Gastrocnemius medialis (tissue), 4 donors: Measurements from ENCODE around the gene IMP3. TPM values are rescaled to one million over a fixed set of nuclear protein-coding genes. Genes with fewer than 3 reads are reported as not detected.
"Not testable (repeated sequence)": the region's sequence is repeated elsewhere in the genome, so short reads cannot be mapped to it uniquely, and the experiment has no call there.

Experiments used
- ATAC-seq, 2 donors: fragments of 150-250 bp; one replicate each; pipeline ENCODE4 v1.9.1; 2016
- DNase-seq, 2 donors: peaks; one replicate each; pipeline ENCODE4 v3.0.0-alpha.2; 2019
- H3K27ac ChIP-seq, 4 donors: fragments of 200-600 bp; sonication (generic); 1 replicate in 1 of 4; 2 replicates in 3 of 4; pipeline ENCODE4 v1.5.1; 2016 to 2018; ENCODE audit warnings: mild to moderate bottlenecking in 2 of 4, moderate library complexity in 1 of 4
- H3K27me3 ChIP-seq, 3 donors: fragments of 200-600 bp; sonication (generic) in 2 of 3; 1 replicate in 1 of 3; 2 replicates in 2 of 3; pipeline versions ENCODE4 v1.5.1 to v1.6.0; 2016 to 2019; ENCODE audit warnings: mild to moderate bottlenecking in 1 of 3, moderate library complexity in 1 of 3
- H3K36me3 ChIP-seq, 2 donors: fragments of 200-600 bp; sonication (generic) in 1 of 2; one replicate each; pipeline ENCODE4 v1.5.1; 2017 to 2018
- H3K4me1 ChIP-seq, 2 donors: fragments of 200-600 bp; sonication (generic) in 1 of 2; one replicate each; pipeline ENCODE4 v1.5.1; 2016 to 2017; ENCODE audit warnings: mild to moderate bottlenecking in 2 of 2
- H3K4me3 ChIP-seq, 4 donors: fragments of 200-600 bp; sonication (generic) in 3 of 4; 1 replicate in 1 of 4; 2 replicates in 3 of 4; pipeline ENCODE4 v1.5.1; 2016 to 2019; ENCODE audit warnings: mild to moderate bottlenecking in 2 of 4
- H3K9me3 ChIP-seq, 3 donors: fragments of 200-600 bp; sonication (generic) in 2 of 3; 1 replicate in 1 of 3; 2 replicates in 2 of 3; pipeline ENCODE4 v1.5.1; 2016 to 2019
- CTCF ChIP-seq, 5 experiments: fragments of 450-650 bp in 3 of 5; fragments of 200-600 bp in 2 of 5; sonication (generic) in 2 of 5; IDR thresholded peaks in 4 of 5; conservative IDR thresholded peaks in 1 of 5; 1 replicate in 4 of 5; 2 replicates in 1 of 5; pipeline ENCODE4 v1.5.1; 2016 to 2019; ENCODE audit warnings: antibody characterized with exemption in 5 of 5, mild to moderate bottlenecking in 3 of 5, moderate library complexity in 3 of 5
- POLR2A ChIP-seq, 2 donors: fragments of 450-650 bp; IDR thresholded peaks; one replicate each; pipeline ENCODE4 v1.6.1; 2017; ENCODE audit warnings: antibody characterized with exemption in 2 of 2, mild to moderate bottlenecking in 2 of 2, moderate library complexity in 2 of 2
- in situ Hi-C, 4 donors: fragments of 200-750 bp; cut with MboI; loops; one replicate each; pipeline versions ENCODE4 v1.15.0 to v1.8.0; 2017; ENCODE audit warnings: low sequenced_read_pairs in 4 of 4
- intact Hi-C: fragments of 100-400 bp; cut with DNase I; formaldehyde crosslinking; loops from one replicate; pipeline ENCODE4 v1.15.1; 2023; ENCODE audit warnings: low total_unique reads
- total RNA-seq, 4 donors: library from RNA; depleted of rRNA; stranded (reverse); fragments of >200 nt; gene quantifications; one replicate each; pipeline versions ENCODE4 v1.1.0 to v1.2.3, GENCODE V29; 2016

The IMP3 gene
- 100 to 1,000 TPM; 110 to 184 (median 153) TPM for total RNA-seq

- H3K27ac ChIP-seq: peak within 1 kb of the TSS; percentile 87 to 95 (median 92)
- H3K9me3 ChIP-seq: no peaks in the 10 kb centered on the region
- H3K36me3 ChIP-seq: no peaks in the 10 kb centered on the region
- intact Hi-C loops: loop anchor here (1.0 to 10.0 kb wide), 5 partner anchors 15 to 272 kb away; partner anchors contain the start of genes MAN2C1 and SNUPN
- peak within 1 kb of the TSS; percentile 75 to 97 (median 82) for H3K4me3 ChIP-seq
- DNase-seq (peak; percentile 95 to 97), ATAC-seq (peak; percentile 90 to 92)
- in situ Hi-C loops: loop anchor here in 3 of 4 donors (5.0 to 25.0 kb wide), 2 partner anchors 37 to 278 kb away; partner anchors contain the start of gene MAN2C1 (in 2 of the 3)
- no peaks in the 10 kb centered on the region for H3K27me3 ChIP-seq
- peaks cover 26 to 28% of the 10 kb centered on the region in 2 donors for H3K4me1 ChIP-seq
- TF ChIP-seq CTCF (IDR thresholded peaks at IDR 0.05 in 4 of 5, conservative IDR thresholded peaks at IDR 0.05 in 1 of 5) (peak in 1 of 5 experiments; percentile 26), POLR2A (IDR thresholded peaks at IDR 0.05) (peak; percentile 89 to 94)
Measured at GRCh38 chr15:75639709-75640482, at the start of gene IMP3. IMP3 (minus strand) TSS chr15:75640224; CDS start chr15:75640168, 56 bp downstream.

GRCh38 chr15:75689429-75689828 is 49.4 kb upstream of the IMP3 start:
- peaks cover 11% of the 10 kb centered on the region in 2 donors for H3K4me1 ChIP-seq

GRCh38 chr15:75688831-75689230 is 48.8 kb upstream of the IMP3 start:
- in situ Hi-C loops: loop anchor here in 2 of 4 donors (10.0 kb wide), 1 partner anchor 46 kb away; no protein-coding TSS in a partner anchor
- Histone ChIP-seq H3K4me3 (no peak overlapping the region), H3K27me3 (no peaks in the 10 kb centered on the region), H3K4me1 (peaks cover 5% of the 10 kb centered on the region in 2 donors), H3K27ac (no peak overlapping the region), H3K9me3 (no peaks in the 10 kb centered on the region), H3K36me3 (peaks cover 0 to 53% of the 10 kb centered on the region in 2 donors)
- DNase-seq (no peak), ATAC-seq (no peak)
- intact Hi-C loops: loop anchor here (5.0 kb wide), 1 partner anchor 33 kb away; a partner anchor contains a TSS
- TF ChIP-seq POLR2A (IDR thresholded peaks at IDR 0.05): no peak
- no peak for TF ChIP-seq CTCF (IDR thresholded peaks at IDR 0.05 in 4 of 5, conservative IDR thresholded peaks at IDR 0.05 in 1 of 5)

More at GRCh38 chr15:75689429-75689828, 49.4 kb upstream of the IMP3 start:
- ATAC-seq, H3K9me3 ChIP-seq, H3K27ac ChIP-seq, DNase-seq, H3K4me3 ChIP-seq, H3K27me3 ChIP-seq: not testable (repeated sequence)
- H3K36me3 ChIP-seq: peaks cover 0 to 47% of the 10 kb centered on the region in 2 donors
- in situ Hi-C loops (loop anchor here in 2 of 4 donors (10.0 kb wide), 1 partner anchor 45 kb away; no protein-coding TSS in a partner anchor), intact Hi-C loops (loop anchor here (5.0 kb wide), 1 partner anchor 33 kb away; a partner anchor contains a TSS)

GRCh38 chr15:75688278-75688557 is 48.2 kb upstream of the IMP3 start:
- in situ Hi-C loops: loop anchor here in 2 of 4 donors (10.0 kb wide), 1 partner anchor 47 kb away; no protein-coding TSS in a partner anchor
- Histone ChIP-seq H3K4me1 (no peaks in the 10 kb centered on the region), H3K4me3 (no peak overlapping the region), H3K27ac (no peak overlapping the region), H3K36me3 (peaks cover 0 to 57% of the 10 kb centered on the region in 2 donors), H3K9me3 (no peaks in the 10 kb centered on the region), H3K27me3 (no peaks in the 10 kb centered on the region)
- ATAC-seq: no peak
- intact Hi-C loops: loop anchor here (5.0 kb wide), 1 partner anchor 34 kb away; a partner anchor contains a TSS
- no peak for TF ChIP-seq POLR2A (IDR thresholded peaks at IDR 0.05)
- no peak for TF ChIP-seq CTCF (IDR thresholded peaks at IDR 0.05 in 4 of 5, conservative IDR thresholded peaks at IDR 0.05 in 1 of 5)
- no peak for DNase-seq
